GM18499 (cell line): ENCODE data around the gene NDUFB1.

Experiments
- ATAC-seq: cut with Tn5 transposase; IDR thresholded peaks from one replicate; pipeline ENCODE4 v1.9.1; 2021; ENCODE audit warnings: moderate number of reproducible peaks; ENCODE audit not compliant: insufficient read depth, unreplicated experiment

The NDUFB1 gene

DNA sequence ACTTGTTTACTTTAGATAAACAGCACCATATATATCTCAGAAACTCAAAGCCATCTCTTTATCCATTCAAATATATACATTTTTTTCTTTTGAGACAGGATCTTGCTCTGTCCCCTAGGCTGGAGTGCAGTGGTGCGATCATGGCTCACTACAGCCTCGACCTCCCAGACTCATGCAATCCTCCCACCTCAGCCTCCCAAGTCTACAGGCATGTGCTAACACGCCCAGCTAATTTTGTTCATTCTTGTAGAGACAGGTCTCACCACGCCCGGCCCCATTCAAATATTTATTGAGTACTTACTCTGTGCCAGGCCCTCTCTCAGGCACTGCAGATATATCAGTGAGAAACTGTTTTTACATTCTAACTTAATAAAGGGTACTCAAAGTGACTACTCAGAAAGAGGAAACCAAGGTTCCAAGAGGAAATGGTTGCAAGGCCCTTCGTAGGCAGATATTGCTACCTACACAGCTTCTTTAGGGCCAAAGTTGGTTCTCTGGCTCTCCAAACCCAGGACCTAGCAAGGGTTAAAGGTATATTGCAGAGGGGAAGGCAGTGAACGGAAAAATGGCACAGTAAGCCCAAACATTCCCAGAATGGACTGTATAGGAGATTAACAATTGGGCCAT is 18.0 kb downstream of the NDUFB1 start:
- no peak for ATAC-seq

DNA sequence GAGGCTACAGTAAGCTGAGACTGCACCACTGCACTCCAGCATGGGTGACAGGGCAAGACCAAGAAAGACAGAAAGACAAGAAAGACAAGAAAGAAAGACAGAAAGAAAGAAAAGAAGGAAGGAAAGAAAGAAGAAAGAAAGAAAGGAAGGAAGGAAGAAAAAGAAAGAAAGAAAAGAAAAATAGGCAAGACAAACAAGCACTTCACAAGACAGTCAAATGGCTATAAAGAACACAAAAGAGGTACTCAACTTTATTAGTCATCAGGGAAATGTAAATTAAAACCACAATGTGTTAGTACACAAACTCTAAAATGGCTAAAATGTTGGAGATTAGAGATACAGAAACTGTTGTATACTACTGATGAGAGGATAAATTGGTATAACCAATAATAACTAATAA is 21.7 kb downstream of the NDUFB1 start:
- no peak for ATAC-seq

DNA sequence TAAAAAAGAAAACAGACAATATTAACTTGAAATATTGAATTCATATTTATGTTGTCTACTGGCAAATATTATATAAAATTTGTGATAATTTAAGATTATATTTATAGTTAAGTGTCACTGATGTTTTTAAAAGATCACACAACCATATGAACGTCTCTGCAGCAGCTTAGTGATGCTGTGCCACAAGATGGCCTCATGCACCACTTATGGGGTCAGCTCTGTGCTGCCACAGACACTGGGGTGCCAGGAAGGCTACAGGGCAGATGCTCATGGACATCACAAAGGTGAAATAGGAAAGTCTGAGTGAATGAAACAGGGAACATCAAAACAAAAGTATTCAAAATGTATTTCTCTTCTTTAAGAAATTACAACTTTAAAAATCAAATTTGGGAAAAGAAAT is 28.2 kb downstream of the NDUFB1 start:
- ATAC-seq = no peak

DNA sequence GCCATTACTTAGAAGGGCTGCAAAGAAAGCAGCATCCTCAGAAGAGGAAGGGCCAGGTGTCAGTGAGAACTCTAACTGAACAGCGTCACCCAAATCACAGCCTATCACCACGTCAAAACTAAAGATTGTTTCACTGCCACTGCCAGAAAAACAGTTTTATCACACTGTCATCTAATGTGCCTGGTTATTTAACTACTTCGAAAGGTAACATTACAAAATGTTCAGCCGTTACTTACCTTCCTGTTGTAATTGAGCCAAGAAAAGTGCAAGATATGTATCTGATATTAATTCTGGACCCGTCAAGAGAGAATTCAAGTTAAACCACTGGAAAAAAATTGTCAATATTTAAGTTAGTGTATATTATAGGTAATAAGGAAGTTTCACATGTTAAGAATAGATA is 33.0 kb downstream of the NDUFB1 start:
- ATAC-seq = no peak

DNA sequence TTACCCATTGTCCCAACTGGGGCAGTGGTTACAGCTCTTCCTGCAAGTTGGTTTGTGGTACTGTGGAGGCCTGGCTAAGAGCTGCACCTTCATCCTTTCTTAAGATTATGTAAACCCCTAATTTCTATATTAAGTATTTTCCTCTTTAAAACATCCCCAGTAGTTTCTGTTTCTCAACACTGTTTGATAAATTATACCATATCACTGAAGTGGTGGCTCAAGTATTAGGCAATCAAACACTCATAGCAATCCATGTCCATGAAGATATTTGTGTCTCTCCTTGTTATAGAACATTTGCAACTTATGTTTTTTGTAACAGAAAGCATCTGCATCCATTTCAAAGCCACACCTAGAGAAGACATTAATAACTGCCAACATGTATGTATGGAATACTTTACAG is 47.0 kb downstream of the NDUFB1 start:
- no peak for ATAC-seq
